AG10803 (cell line): ENCODE results near the gene CELA2B.
"Not testable (repeated sequence)": the region's sequence is repeated elsewhere in the genome, so short reads cannot be mapped to it uniquely, and the experiment has no call there.

Experiments used
- DNase-seq: peaks from one replicate; pipeline ENCODE4 v3.0.0; 2010; ENCODE audit warnings: low read depth
- H3K4me3 ChIP-seq: 2 replicates; pipeline ENCODE4 v1.5.1; 2011; ENCODE audit warnings: mild to moderate bottlenecking, low read length, control low read depth
- CTCF ChIP-seq: conservative IDR thresholded peaks from 2 replicates; pipeline ENCODE4 v1.5.1; 2011; ENCODE audit warnings: mild to moderate bottlenecking, low read length, control low read depth, inconsistent platforms

CELA2B gene

GRCh38 chr1:15488371-15488770 is 12.5 kb downstream of the CELA2B start:
- no peak for TF ChIP-seq CTCF
- no peak overlapping the region for H3K4me3 ChIP-seq
- DNase-seq, result no peak

GRCh38 chr1:15489052-15489736 is 13.3 kb downstream of the CELA2B start:
- H3K4me3 ChIP-seq, result no peak overlapping the region
- TF ChIP-seq CTCF, result no peak
- DNase-seq, result no peak

GRCh38 chr1:15491010-15491409 is 15.1 kb downstream of the CELA2B start:
- not testable (repeated sequence) for DNase-seq, H3K4me3 ChIP-seq

- H3K4me3 ChIP-seq, result no peak overlapping the region
- no peak for TF ChIP-seq CTCF
- DNase-seq, result no peak
These were observed 16.7 kb downstream of the CELA2B start for GRCh38 chr1:15492596-15492995.

GRCh38 chr1:15493869-15494390 is 18.0 kb downstream of the CELA2B start:
- no peak for DNase-seq
- no peak for TF ChIP-seq CTCF
- no peak overlapping the region for H3K4me3 ChIP-seq

GRCh38 chr1:15500184-15501178 is 24.6 kb downstream of the CELA2B start:
- no peak overlapping the region for H3K4me3 ChIP-seq
- TF ChIP-seq CTCF, result no peak
- DNase-seq, result no peak

GRCh38 chr1:15501208-15502032 is 25.5 kb downstream of the CELA2B start:
- peak; percentile 68 for TF ChIP-seq CTCF
- peak; percentile 35 for DNase-seq
- H3K4me3 ChIP-seq, result no peak overlapping the region
